ENCODE results near the gene ZNF385C.
"Not testable (repeated sequence)": the region's sequence is repeated elsewhere in the genome, so short reads cannot be mapped to it uniquely, and the experiment has no call there.

The ZNF385C gene

DNA sequence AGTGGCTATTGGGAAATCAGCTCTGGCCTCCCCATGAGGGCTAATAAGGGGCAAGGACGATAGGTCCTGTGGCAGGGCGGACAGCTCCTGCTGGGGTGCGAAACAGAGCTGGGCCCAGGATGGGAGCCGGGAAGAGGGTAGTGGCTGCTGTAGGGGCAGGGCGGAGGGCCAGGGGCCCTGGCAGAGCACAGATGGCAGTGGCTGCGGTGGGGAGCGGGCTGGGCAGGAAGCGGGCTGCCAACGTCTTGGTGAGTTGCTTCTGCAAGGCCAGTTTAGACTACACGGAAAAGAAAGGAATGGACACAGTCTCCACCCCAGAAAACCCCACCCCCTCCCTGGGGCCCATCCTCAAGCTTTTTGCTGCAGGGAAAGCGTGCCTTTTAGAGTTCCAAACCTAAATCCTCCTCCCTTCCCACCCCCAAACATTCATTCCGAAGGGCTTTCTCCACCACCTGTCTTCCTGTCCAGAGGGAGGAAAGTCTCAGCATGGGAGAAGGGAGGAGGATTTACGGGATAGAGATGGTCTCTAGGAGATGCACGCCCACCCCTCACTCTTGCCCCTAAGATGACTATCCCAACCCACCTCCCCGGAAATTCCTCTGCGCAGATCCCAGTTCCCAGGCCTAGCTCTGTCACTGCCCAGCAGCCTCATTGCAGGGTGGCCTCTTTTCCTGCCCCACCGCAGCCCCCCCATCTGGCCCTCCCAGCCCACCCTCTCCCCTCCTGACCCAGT, 71.2 kb downstream of the ZNF385C start:
- no peak overlapping the region for H3K4me3 ChIP-seq (ENCODE audit: low read length)
- no peak for DNase-seq (ENCODE audit: low read depth)
- TF ChIP-seq, protein P1, sequence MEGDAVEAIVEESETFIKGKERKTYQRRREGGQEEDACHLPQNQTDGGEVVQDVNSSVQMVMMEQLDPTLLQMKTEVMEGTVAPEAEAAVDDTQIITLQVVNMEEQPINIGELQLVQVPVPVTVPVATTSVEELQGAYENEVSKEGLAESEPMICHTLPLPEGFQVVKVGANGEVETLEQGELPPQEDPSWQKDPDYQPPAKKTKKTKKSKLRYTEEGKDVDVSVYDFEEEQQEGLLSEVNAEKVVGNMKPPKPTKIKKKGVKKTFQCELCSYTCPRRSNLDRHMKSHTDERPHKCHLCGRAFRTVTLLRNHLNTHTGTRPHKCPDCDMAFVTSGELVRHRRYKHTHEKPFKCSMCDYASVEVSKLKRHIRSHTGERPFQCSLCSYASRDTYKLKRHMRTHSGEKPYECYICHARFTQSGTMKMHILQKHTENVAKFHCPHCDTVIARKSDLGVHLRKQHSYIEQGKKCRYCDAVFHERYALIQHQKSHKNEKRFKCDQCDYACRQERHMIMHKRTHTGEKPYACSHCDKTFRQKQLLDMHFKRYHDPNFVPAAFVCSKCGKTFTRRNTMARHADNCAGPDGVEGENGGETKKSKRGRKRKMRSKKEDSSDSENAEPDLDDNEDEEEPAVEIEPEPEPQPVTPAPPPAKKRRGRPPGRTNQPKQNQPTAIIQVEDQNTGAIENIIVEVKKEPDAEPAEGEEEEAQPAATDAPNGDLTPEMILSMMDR (IDR thresholded peaks at IDR 0.05; ENCODE audit: insufficient read depth, low read depth, low read length, missing control alignments): no peak

DNA sequence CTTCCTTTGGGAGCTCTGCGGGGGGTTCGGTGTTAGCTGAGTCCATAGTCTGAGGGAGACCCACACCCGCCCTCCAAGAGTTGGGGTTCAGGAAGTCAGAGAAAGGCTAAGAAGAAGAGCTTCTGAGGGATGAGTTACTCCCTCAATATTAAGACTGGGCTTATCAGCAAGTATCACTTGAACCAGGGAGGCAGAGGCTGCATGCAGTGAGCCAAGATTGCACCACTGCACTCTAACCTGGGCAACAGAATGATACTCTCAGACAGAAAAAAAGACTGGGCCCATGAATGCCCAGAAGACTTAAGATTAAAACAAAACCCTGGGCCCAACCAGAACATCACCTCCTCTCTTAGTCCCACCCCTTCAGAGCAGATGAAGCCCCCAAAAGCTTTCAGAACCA, 72.3 kb downstream of the ZNF385C start:
- H3K4me3 ChIP-seq (ENCODE audit: low read length): no peak overlapping the region
- no peak for DNase-seq (ENCODE audit: low read depth)
- TF ChIP-seq, protein P1 (IDR thresholded peaks at IDR 0.05; ENCODE audit: insufficient read depth, low read depth, low read length, missing control alignments): no peak

DNA sequence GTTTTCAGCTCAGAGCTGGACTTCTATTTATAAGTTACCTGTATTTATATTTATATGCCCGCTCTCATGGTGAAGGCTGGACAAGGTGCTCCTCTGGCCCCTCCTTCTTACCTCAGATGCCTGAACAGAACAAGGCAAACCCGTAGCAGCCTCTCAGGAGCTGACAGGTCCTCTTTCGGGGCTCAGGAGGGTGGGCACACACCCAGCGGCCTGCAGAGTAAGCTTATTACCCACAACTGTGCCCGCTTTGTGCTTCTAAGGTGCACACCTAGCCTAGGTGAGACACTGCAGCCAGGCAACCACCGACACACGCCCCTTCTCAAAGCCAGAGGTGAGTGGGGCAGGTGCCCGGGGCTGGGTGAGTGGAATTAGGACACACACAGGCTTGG, 73.1 kb downstream of the ZNF385C start:
- TF ChIP-seq, protein P1 (IDR thresholded peaks at IDR 0.05; ENCODE audit: insufficient read depth, low read depth, low read length, missing control alignments): no peak
- H3K4me3 ChIP-seq (ENCODE audit: low read length): no peak overlapping the region

DNA sequence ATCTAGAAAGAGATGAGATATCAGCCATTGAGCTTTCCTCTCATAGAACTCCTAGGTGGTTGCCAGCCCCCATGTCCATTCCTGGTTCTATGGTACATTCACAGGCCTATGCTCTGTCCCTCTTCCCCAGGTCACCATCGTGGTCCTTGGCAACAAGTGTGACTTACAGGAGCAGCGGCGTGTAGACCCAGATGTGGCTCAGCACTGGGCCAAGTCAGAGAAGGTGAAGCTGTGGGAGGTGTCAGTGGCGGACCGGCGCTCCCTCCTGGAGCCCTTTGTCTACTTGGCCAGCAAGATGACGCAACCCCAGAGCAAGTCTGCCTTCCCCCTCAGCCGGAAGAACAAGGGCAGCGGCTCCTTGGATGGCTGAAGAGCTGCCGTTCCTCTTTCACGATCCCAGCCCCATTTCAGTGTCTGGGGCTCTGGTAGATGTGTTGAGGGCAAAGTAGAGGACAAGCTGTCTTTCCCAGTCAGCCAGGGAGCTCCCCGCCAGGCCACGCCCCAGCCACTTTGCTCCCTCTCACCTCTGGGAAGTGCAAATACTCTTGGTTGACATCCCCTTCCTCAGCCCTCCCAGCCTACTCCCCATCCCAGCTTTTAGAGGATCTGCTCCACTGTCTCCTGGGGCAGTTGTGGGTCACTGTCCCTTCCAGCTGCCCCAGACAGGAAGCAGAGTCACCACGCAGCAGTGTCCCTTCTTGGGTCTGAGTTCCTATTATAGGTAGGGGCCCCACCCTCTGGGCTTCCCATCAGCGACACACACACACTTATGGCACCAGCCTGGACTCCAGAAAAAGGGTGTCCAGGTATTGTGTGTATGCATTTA, 74.5 kb downstream of the ZNF385C start:
- DNase-seq (ENCODE audit: low read depth): no peak
- no peak overlapping the region for H3K4me3 ChIP-seq (ENCODE audit: low read length)

More for the DNA sequence above, 73.1 kb downstream of the ZNF385C start:
- no peak for DNase-seq (ENCODE audit: low read depth)

DNA sequence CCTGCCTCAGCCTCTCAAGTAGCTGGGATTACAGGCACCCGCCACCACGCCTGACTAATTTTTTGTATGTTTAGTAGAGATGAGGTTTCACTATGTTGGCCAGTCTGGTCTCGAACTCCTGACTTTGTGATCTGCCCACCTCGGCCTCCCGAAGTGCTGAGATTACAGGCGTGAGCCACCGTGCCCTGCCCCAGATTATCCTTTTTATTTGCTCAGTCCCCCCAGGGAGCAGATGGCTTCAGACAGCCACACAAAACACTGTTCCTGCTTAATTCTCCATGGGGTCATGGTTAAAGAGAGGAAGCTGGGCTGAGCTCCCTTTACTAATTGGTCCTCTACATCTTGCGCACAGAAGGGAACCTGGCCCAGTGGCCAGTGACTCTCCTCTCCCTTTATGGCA, 77.4 kb downstream of the ZNF385C start:
- H3K4me3 ChIP-seq (ENCODE audit: low read length): peak overlapping the region; percentile 99
- DNase-seq (ENCODE audit: low read depth): not testable (repeated sequence)

More for the DNA sequence above, 74.5 kb downstream of the ZNF385C start:
- TF ChIP-seq, protein P1 (IDR thresholded peaks at IDR 0.05; ENCODE audit: insufficient read depth, low read depth, low read length, missing control alignments): no peak

DNA sequence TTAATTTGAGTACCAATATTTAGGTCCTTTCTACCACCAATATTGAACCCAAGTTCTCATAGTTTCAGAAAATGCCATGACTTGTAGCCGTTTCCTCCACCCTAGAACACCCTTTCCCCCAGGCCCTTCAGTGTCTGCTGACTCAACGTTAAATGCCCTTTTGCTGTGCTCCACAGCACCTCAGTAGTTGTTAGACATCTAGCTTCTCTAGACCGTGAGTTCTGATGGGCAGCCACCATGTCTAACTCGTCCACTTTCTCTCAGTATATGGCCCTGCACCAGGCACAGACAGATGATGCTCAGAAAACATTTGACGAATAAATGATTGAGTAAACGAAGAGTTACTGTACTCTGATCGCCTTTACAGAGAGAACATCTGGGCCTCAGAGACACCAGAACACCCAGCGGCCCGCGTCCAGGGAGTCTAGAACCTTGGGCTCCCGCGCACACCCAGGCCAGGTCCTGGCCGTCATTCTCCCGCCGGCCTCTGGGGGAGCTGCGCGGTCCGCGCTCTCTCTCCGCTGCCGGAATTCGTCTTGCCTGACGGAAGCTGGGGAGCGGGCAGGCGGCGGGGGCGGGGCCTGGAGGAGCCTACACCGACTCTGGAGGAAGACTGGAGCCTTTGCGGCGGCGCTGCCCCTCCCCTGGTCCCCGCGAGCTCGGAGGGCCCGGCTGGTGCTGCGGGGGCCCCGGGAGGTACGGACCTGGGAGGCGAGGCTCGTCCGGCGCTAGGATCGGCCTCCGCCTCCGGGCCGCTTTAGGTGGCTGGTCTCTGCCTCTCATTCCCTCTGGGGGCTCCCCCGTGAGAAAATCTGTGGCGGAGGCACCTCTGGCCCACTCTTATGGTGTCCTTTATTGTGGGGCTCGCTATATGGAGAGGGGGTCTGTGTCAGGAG, 78.5 kb downstream of the ZNF385C start, which contains the start of gene NKIRAS2:
NKIRAS2 (plus strand) TSS at position 582 of the 896 bp plus-strand sequence. CDS start 1,488 bp downstream, outside the sequence.
- peak; percentile 96 for DNase-seq (ENCODE audit: low read depth)
- TF ChIP-seq, protein P1 (IDR thresholded peaks at IDR 0.05; ENCODE audit: insufficient read depth, low read depth, low read length, missing control alignments): peak; percentile 77
- H3K4me3 ChIP-seq (ENCODE audit: low read length): peak within 1 kb of the TSS; percentile 99

Data from epithelial cell of esophagus (primary cell).